AG04449 (cell line): ENCODE data around the gene MYOD1.

Source experiments
- CTCF ChIA-PET: fragments of 350-600 bp; formaldehyde crosslinking; extraction: SDS; loops from one replicate; lab custom pipeline; 2021; ENCODE audit warnings: antibody characterized with exemption; lab: Yijun Ruan, JAX
- POLR2A ChIA-PET: fragments of 400-600, 350-600 bp; formaldehyde crosslinking; extraction: SDS; loops from one replicate; lab custom pipeline; 2020; ENCODE audit warnings: antibody characterized with exemption, inconsistent platforms; lab: Yijun Ruan, JAX
- DNase-seq: peaks from one replicate; pipeline ENCODE4 v3.0.0-alpha.2; 2010; ENCODE audit warnings: low read depth, low spot score
- H3K4me3 ChIP-seq: 2 replicates; pipeline ENCODE4 v1.5.1; 2011; ENCODE audit warnings: low read depth, mild to moderate bottlenecking, control low read depth, low read length
- CTCF ChIP-seq: IDR thresholded peaks from one replicate; pipeline ENCODE4 v1.5.1; 2011; ENCODE audit warnings: mild to moderate bottlenecking, moderate library complexity, low read length, control low read depth, inconsistent platforms; ENCODE audit not compliant: insufficient read depth; ENCODE audit errors: missing control alignments

The MYOD1 gene

GRCh38 chr11:17767914-17768313 lies 48.5 kb downstream of the MYOD1 start:
- no peak for DNase-seq
- ChIA-PET POLR2A (no interaction called here), CTCF (interaction anchor here (1.1 to 6.0 kb wide), 2 partner anchors 37 to 212 kb away, joined by 5 to 53 read pairs; no protein-coding TSS in a partner anchor)
- TF ChIP-seq CTCF, result no peak
- H3K4me3 ChIP-seq, result no peak overlapping the region

GRCh38 chr11:17768547-17768946 lies 49.2 kb downstream of the MYOD1 start:
- DNase-seq, result no peak
- CTCF ChIA-PET, result interaction anchor here (0.7 to 6.0 kb wide), 4 partner anchors 13 to 211 kb away, joined by 3 to 53 read pairs (median 4); no protein-coding TSS in a partner anchor
- POLR2A ChIA-PET, result no interaction called here
- no peak overlapping the region for H3K4me3 ChIP-seq
- TF ChIP-seq CTCF, result no peak

- POLR2A ChIA-PET, result no interaction called here
- H3K4me3 ChIP-seq, result no peak overlapping the region
- DNase-seq, result no peak
- CTCF ChIA-PET, result interaction anchor here (0.7 to 6.0 kb wide), 4 partner anchors 13 to 210 kb away, joined by 3 to 53 read pairs (median 8); no protein-coding TSS in a partner anchor
- TF ChIP-seq CTCF, result no peak
Observed at GRCh38 chr11:17769218-17769617, 49.8 kb downstream of the MYOD1 start.

- H3K4me3 ChIP-seq, result no peak overlapping the region
- POLR2A ChIA-PET, result no interaction called here
- TF ChIP-seq CTCF, result no peak
- no peak for DNase-seq
- CTCF ChIA-PET, result interaction anchor here (1.0 to 6.0 kb wide), 5 partner anchors 10 to 210 kb away, joined by 3 to 53 read pairs (median 4); no protein-coding TSS in a partner anchor
Observed at GRCh38 chr11:17770048-17770652, 50.8 kb downstream of the MYOD1 start.

GRCh38 chr11:17770917-17771316 lies 51.5 kb downstream of the MYOD1 start:
- ChIA-PET CTCF (interaction anchor here (1.0 to 6.0 kb wide), 5 partner anchors 10 to 209 kb away, joined by 3 to 53 read pairs (median 4); no protein-coding TSS in a partner anchor), POLR2A (no interaction called here)
- no peak for DNase-seq

More at GRCh38 chr11:17770917-17771316, 51.5 kb downstream of the MYOD1 start:
- no peak for TF ChIP-seq CTCF
- H3K4me3 ChIP-seq, result no peak overlapping the region
